Activated CD4-positive, alpha-beta T cell treated with anti-CD3 and anti-CD28 coated beads, Interleukin-2, amount 50 U/mL, for 24 hours (primary cell): Measurements from ENCODE around the gene KY.

ENCODE experiments used
- DNase-seq, 2 donors: peaks; one replicate each; pipeline ENCODE4 v3.0.0-alpha.2; 2020; ENCODE audit warnings: low read depth in 1 of 2, low spot score in 1 of 2

The KY gene

GRCh38 chr3:134675726-134676256 lies 25.0 kb upstream of the KY start:
- no peak for DNase-seq

GRCh38 chr3:134672571-134672970 lies 21.7 kb upstream of the KY start:
- no peak for DNase-seq

GRCh38 chr3:134667956-134668355 lies 17.1 kb upstream of the KY start:
- DNase-seq = no peak

GRCh38 chr3:134667406-134667805 lies 16.6 kb upstream of the KY start:
- DNase-seq = no peak

GRCh38 chr3:134666885-134667284 lies 16.1 kb upstream of the KY start:
- DNase-seq = no peak

- DNase-seq = no peak
Measured at GRCh38 chr3:134666466-134666865, 15.6 kb upstream of the KY start.

- DNase-seq = no peak
Measured at GRCh38 chr3:134666052-134666451, 15.2 kb upstream of the KY start.

- no peak for DNase-seq
Measured at GRCh38 chr3:134665243-134665642, 14.4 kb upstream of the KY start.

GRCh38 chr3:134663721-134664456 lies 13.1 kb upstream of the KY start:
- no peak for DNase-seq

GRCh38 chr3:134660046-134660441 lies 9.2 kb upstream of the KY start:
- DNase-seq = no peak

- no peak for DNase-seq
Measured at GRCh38 chr3:134659391-134660045, 8.7 kb upstream of the KY start.

GRCh38 chr3:134658555-134658954 lies 7.7 kb upstream of the KY start:
- no peak for DNase-seq

- no peak for DNase-seq
Measured at GRCh38 chr3:134656211-134656800, 5.5 kb upstream of the KY start.

GRCh38 chr3:134655706-134656105 lies 4.9 kb upstream of the KY start:
- DNase-seq = no peak

GRCh38 chr3:134654031-134654430 lies 3.2 kb upstream of the KY start:
- no peak for DNase-seq

GRCh38 chr3:134652886-134653630 lies 2.2 kb upstream of the KY start:
- DNase-seq = no peak

- DNase-seq = no peak
Measured at GRCh38 chr3:134652409-134652831, 1.6 kb upstream of the KY start.

- DNase-seq = no peak
Measured at GRCh38 chr3:134651347-134652041, 672 bp upstream of the KY start.

- DNase-seq = no peak
Measured at GRCh38 chr3:134649106-134649705, 1.6 kb downstream of the KY start.

GRCh38 chr3:134647902-134648760 lies 2.7 kb downstream of the KY start:
- no peak for DNase-seq
